ENCODE data around the gene ZRANB3. TPM values are rescaled to one million over a fixed set of nuclear protein-coding genes. Genes with fewer than 3 reads are reported as not detected.

Gene ZRANB3
- total RNA-seq, result 1 to 10 TPM; 4.9 to 7.3 (median 5.0) TPM
- long read RNA-seq, donor 1, partial matches to known transcripts, result 1 of 1 reads
- long read RNA-seq, donor 1, other reads (novel, unspliced or antisense), result 0 of 1 reads
- long read RNA-seq, donor 2, result 0 reads

GRCh38 chr2:135530313-135531230 is at the start of gene ZRANB3:
ZRANB3 (minus strand) TSS chr2:135531218.
- TF ChIP-seq CTCF (IDR thresholded peaks at IDR 0.05), result no peak
- ATAC-seq, result peak; percentile 87
- no peaks in the 10 kb centered on the region for H3K36me3 ChIP-seq (ENCODE audit: low read depth)
- H3K4me1 ChIP-seq (ENCODE audit: low read depth), result peaks cover 12% of the 10 kb centered on the region
- intact Hi-C loops (cut with DNase I, micrococcal nuclease), result no loop called here
- H3K4me3 ChIP-seq, result peak within 1 kb of the TSS; percentile 79
- peak; percentile 92 to 97 (median 95) for DNase-seq
- H3K9me3 ChIP-seq, result no peaks in the 10 kb centered on the region

- Histone ChIP-seq H3K4me3 (no peak overlapping the region), H3K4me1 (ENCODE audit: low read depth) (no peaks in the 10 kb centered on the region), H3K36me3 (ENCODE audit: low read depth) (no peaks in the 10 kb centered on the region), H3K9me3 (no peaks in the 10 kb centered on the region)
- DNase-seq (no peak), ATAC-seq (no peak)
- intact Hi-C loops (cut with DNase I, micrococcal nuclease), result no loop called here
- no peak for TF ChIP-seq CTCF (IDR thresholded peaks at IDR 0.05)
Observed at GRCh38 chr2:135573620-135574019, 42.6 kb upstream of the ZRANB3 start.

- Histone ChIP-seq H3K4me3 (no peak overlapping the region), H3K4me1 (ENCODE audit: low read depth) (no peaks in the 10 kb centered on the region), H3K36me3 (ENCODE audit: low read depth) (no peaks in the 10 kb centered on the region), H3K9me3 (no peaks in the 10 kb centered on the region)
- TF ChIP-seq CTCF (IDR thresholded peaks at IDR 0.05), result no peak
- no peak for ATAC-seq
- intact Hi-C loops (cut with DNase I, micrococcal nuclease), result no loop called here
- no peak for DNase-seq
Observed at GRCh38 chr2:135570884-135571283, 39.9 kb upstream of the ZRANB3 start.

- ATAC-seq, result no peak
- Histone ChIP-seq H3K36me3 (ENCODE audit: low read depth) (no peaks in the 10 kb centered on the region), H3K4me3 (no peak overlapping the region), H3K9me3 (no peaks in the 10 kb centered on the region), H3K4me1 (ENCODE audit: low read depth) (no peaks in the 10 kb centered on the region)
- TF ChIP-seq CTCF (IDR thresholded peaks at IDR 0.05), result no peak
- intact Hi-C loops (cut with DNase I, micrococcal nuclease), result no loop called here
- DNase-seq, result no peak
Observed at GRCh38 chr2:135563793-135564192, 32.8 kb upstream of the ZRANB3 start.

GRCh38 chr2:135561925-135562324 is 30.9 kb upstream of the ZRANB3 start:
- Histone ChIP-seq H3K4me1 (ENCODE audit: low read depth) (no peaks in the 10 kb centered on the region), H3K36me3 (ENCODE audit: low read depth) (no peaks in the 10 kb centered on the region), H3K4me3 (no peak overlapping the region), H3K9me3 (no peaks in the 10 kb centered on the region)
- ATAC-seq (no peak), DNase-seq (no peak)
- intact Hi-C loops (cut with DNase I, micrococcal nuclease), result no loop called here
- TF ChIP-seq CTCF (IDR thresholded peaks at IDR 0.05), result no peak

Measured in mucosa of descending colon (tissue), 3 donors.